HEK293 (cell line): ENCODE results near the gene ZC3H12C.

ENCODE experiments used
- CTCF ChIA-PET: fragments of 350-600 bp; formaldehyde crosslinking; extraction: SDS; loops from one replicate; lab custom pipeline; 2021; ENCODE audit warnings: antibody characterized with exemption; lab: Yijun Ruan, JAX
- POLR2A ChIA-PET: fragments of 300-600 bp; formaldehyde crosslinking; extraction: SDS; loops from one replicate; lab custom pipeline; 2020; ENCODE audit warnings: antibody characterized with exemption, inconsistent platforms; lab: Yijun Ruan, JAX
- H3K27ac ChIP-seq: fragments of 200-500 bp; sonication (Bioruptor generic); 2 replicates; pipeline ENCODE4 v1.5.1; 2014; ENCODE audit warnings: low read depth, low read length, control low read depth, inconsistent platforms; ENCODE audit errors: extremely low read depth
- H3K36me3 ChIP-seq, 2 experiments: fragments of 200-500 bp in 1 of 2; sonication (Bioruptor generic) in 1 of 2; 1 replicate in 1 of 2; 2 replicates in 1 of 2; pipeline ENCODE4 v1.5.1; 2014 to 2017; ENCODE audit warnings: inconsistent platforms in 2 of 2, low read length in 2 of 2; ENCODE audit not compliant: control insufficient read depth in 2 of 2, insufficient read depth in 1 of 2
- H3K4me1 ChIP-seq: fragments of 200-500 bp; sonication (Bioruptor generic); 2 replicates; pipeline ENCODE4 v1.5.1; 2014; ENCODE audit warnings: mild to moderate bottlenecking, low read length, inconsistent platforms; ENCODE audit not compliant: control insufficient read depth, insufficient read depth
- H3K4me3 ChIP-seq: 2 replicates; pipeline ENCODE4 v1.5.1; 2011; ENCODE audit warnings: low read depth, mild to moderate bottlenecking, control low read depth, low read length, moderate library complexity
- H3K9me3 ChIP-seq: fragments of 200-500 bp; sonication (Bioruptor generic); 2 replicates; pipeline ENCODE4 v1.5.1; 2014; ENCODE audit warnings: low read depth, low read length, inconsistent platforms; ENCODE audit not compliant: control insufficient read depth, insufficient read depth
- KLF8 ChIP-seq: fragments of 450-650 bp; formaldehyde crosslinking; IDR thresholded peaks from 2 replicates; pipeline ENCODE4 v1.5.1; 2016; ENCODE audit warnings: missing biosample characterization, missing genetic modification characterization
- ZFP41 ChIP-seq: fragments of 450-650 bp; formaldehyde crosslinking; IDR thresholded peaks from 2 replicates; pipeline ENCODE4 v1.5.1; 2016; ENCODE audit warnings: missing biosample characterization, missing genetic modification characterization, borderline replicate concordance
- ZNF174 ChIP-seq: fragments of 450-650 bp; formaldehyde crosslinking; IDR thresholded peaks from 2 replicates; pipeline ENCODE4 v1.5.0; 2017; ENCODE audit warnings: missing biosample characterization, mild to moderate bottlenecking, missing genetic modification characterization
- ZNF18 ChIP-seq: fragments of 450-650 bp; formaldehyde crosslinking; IDR thresholded peaks from 2 replicates; pipeline ENCODE4 v1.5.1; 2016; ENCODE audit warnings: missing biosample characterization, missing genetic modification characterization
- ZNF211 ChIP-seq: fragments of 450-650 bp; formaldehyde crosslinking; IDR thresholded peaks from 2 replicates; pipeline ENCODE4 v1.5.1; 2016; ENCODE audit warnings: low read depth, missing biosample characterization, missing genetic modification characterization
- ZNF274 ChIP-seq, 2 experiments: fragments of 200-500 bp in 1 of 2; fragments of 450-650 bp in 1 of 2; sonication (Bioruptor generic) in 1 of 2; formaldehyde crosslinking in 1 of 2; IDR thresholded peaks; 2 replicates each; pipeline versions ENCODE4 v1.5.1 to v1.6.1; 2014 to 2016; ENCODE audit warnings: borderline replicate concordance in 1 of 2, inconsistent platforms in 1 of 2, low read length in 1 of 2, missing biosample characterization in 1 of 2, missing genetic modification characterization in 1 of 2
- ZNF311 ChIP-seq: fragments of 450-650 bp; formaldehyde crosslinking; IDR thresholded peaks from 2 replicates; pipeline ENCODE4 v1.5.1; 2017; ENCODE audit warnings: missing biosample characterization, missing genetic modification characterization, borderline replicate concordance
- ZNF488 ChIP-seq: fragments of 450-650 bp; formaldehyde crosslinking; IDR thresholded peaks from 2 replicates; pipeline ENCODE4 v1.5.1; 2016; ENCODE audit warnings: missing biosample characterization, missing genetic modification characterization
- ZNF501 ChIP-seq: fragments of 450-650 bp; formaldehyde crosslinking; IDR thresholded peaks from 2 replicates; pipeline ENCODE4 v1.5.1; 2016; ENCODE audit warnings: missing biosample characterization, missing genetic modification characterization
- ZNF571 ChIP-seq: fragments of 450-650 bp; formaldehyde crosslinking; IDR thresholded peaks from 2 replicates; pipeline ENCODE4 v1.5.0; 2017; ENCODE audit warnings: missing biosample characterization, missing genetic modification characterization
- ZNF654 ChIP-seq: fragments of 450-650 bp; formaldehyde crosslinking; IDR thresholded peaks from 2 replicates; pipeline ENCODE4 v1.5.1; 2016; ENCODE audit warnings: low read depth, missing biosample characterization, missing genetic modification characterization
- ZNF768 ChIP-seq: fragments of 450-650 bp; formaldehyde crosslinking; IDR thresholded peaks from 2 replicates; pipeline ENCODE4 v1.5.1; 2018; ENCODE audit warnings: missing biosample characterization, mild to moderate bottlenecking, missing genetic modification characterization
- ZSCAN5A ChIP-seq: fragments of 450-650 bp; formaldehyde crosslinking; IDR thresholded peaks from 2 replicates; pipeline ENCODE4 v1.5.1; 2016; ENCODE audit warnings: missing biosample characterization, missing genetic modification characterization
- TF ChIP-seq, protein P1 (sequence below): fragments of 450-650 bp; formaldehyde crosslinking; IDR thresholded peaks from 2 replicates; pipeline ENCODE4 v1.5.1; 2016; ENCODE audit warnings: missing biosample characterization, missing genetic modification characterization
- TF ChIP-seq, protein P2 (sequence below): fragments of 450-650 bp; formaldehyde crosslinking; IDR thresholded peaks from 2 replicates; pipeline ENCODE4 v1.5.1; 2016; ENCODE audit warnings: missing biosample characterization, missing genetic modification characterization, borderline replicate concordance
- TF ChIP-seq, protein P3 (sequence below): fragments of 450-650 bp; formaldehyde crosslinking; IDR thresholded peaks from 2 replicates; pipeline ENCODE4 v1.5.1; 2017; ENCODE audit warnings: missing biosample characterization, mild to moderate bottlenecking, missing genetic modification characterization, moderate library complexity

The ZC3H12C gene

DNA sequence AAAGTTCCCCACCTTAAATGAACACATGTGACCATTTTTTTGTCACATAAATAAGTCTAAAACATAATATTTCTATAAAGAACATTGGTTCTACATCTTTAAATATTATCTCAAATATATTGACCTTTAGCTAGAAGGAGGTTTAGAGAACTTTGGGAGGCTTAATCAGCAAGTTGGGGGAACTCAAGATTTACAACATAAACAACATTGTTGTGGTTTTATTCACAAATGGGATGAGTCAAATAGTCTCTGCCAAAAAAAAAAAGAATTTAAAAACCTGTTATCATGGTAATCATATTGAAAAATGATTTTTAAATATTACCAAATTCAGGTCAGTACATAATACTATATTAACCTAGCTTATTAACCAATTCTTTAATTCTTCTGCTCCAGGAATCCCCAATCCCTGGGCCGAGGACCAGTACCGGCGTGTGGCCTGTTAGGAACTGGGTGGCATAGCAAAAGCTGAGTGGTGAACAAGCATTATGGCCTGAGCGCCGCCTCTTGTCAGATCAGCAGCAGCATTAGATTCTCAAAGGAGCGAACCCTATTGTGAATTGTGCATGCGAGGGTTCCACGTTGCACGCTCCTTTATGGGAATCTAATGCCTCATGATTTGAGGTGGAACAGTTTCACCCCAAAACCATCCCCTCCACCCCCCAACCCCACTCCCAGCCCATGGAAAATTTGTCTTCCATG lies 105.0 kb downstream of the ZC3H12C start (continued):
- TF ChIP-seq, protein P1, sequence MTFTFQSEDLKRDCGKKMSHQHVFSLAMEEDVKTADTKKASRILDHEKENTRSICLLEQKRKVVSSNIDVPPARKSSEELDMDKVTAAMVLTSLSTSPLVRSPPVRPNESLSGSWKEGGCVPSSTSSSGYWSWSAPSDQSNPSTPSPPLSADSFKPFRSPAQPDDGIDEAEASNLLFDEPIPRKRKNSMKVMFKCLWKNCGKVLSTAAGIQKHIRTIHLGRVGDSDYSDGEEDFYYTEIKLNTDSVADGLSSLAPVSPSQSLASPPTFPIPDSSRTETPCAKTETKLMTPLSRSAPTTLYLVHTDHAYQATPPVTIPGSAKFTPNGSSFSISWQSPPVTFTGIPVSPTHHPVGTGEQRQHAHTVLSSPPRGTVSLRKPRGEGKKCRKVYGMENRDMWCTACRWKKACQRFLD (tag by site-specific recombination): no peak
- TF ChIP-seq KLF8 (tag by site-specific recombination): no peak
- no peak for TF ChIP-seq ZSCAN5A (tag by site-specific recombination)
- TF ChIP-seq ZNF488: no peak
- no peak for TF ChIP-seq ZFP41 (tag by site-specific recombination)

- CTCF ChIA-PET: interaction anchor here (0.8 to 7.9 kb wide), 8 partner anchors 25 to 260 kb away, joined by 3 to 76 read pairs (median 10); partner anchors contain the start of gene FDX1
Measured at GRCh38 chr11:110199184-110199981, 106.2 kb downstream of the ZC3H12C start.

More at GRCh38 chr11:110199184-110199981, 106.2 kb downstream of the ZC3H12C start:
- H3K27ac ChIP-seq: no peak overlapping the region
- no peak overlapping the region for H3K4me3 ChIP-seq
- TF ChIP-seq ZNF274 (IDR thresholded peaks at IDR 0.05; ENCODE audit: low read length): no peak
- TF ChIP-seq ZNF274 (tag by site-specific recombination; IDR thresholded peaks at IDR 0.05; ENCODE audit: borderline replicate concordance): no peak
- TF ChIP-seq ZNF768 (tag by site-specific recombination): no peak
- no peak for TF ChIP-seq ZNF571 (tag by site-specific recombination)
- no peak for TF ChIP-seq ZNF311 (tag by site-specific recombination)
- no peak for TF ChIP-seq ZNF174 (tag by site-specific recombination)
- TF ChIP-seq, protein P2, sequence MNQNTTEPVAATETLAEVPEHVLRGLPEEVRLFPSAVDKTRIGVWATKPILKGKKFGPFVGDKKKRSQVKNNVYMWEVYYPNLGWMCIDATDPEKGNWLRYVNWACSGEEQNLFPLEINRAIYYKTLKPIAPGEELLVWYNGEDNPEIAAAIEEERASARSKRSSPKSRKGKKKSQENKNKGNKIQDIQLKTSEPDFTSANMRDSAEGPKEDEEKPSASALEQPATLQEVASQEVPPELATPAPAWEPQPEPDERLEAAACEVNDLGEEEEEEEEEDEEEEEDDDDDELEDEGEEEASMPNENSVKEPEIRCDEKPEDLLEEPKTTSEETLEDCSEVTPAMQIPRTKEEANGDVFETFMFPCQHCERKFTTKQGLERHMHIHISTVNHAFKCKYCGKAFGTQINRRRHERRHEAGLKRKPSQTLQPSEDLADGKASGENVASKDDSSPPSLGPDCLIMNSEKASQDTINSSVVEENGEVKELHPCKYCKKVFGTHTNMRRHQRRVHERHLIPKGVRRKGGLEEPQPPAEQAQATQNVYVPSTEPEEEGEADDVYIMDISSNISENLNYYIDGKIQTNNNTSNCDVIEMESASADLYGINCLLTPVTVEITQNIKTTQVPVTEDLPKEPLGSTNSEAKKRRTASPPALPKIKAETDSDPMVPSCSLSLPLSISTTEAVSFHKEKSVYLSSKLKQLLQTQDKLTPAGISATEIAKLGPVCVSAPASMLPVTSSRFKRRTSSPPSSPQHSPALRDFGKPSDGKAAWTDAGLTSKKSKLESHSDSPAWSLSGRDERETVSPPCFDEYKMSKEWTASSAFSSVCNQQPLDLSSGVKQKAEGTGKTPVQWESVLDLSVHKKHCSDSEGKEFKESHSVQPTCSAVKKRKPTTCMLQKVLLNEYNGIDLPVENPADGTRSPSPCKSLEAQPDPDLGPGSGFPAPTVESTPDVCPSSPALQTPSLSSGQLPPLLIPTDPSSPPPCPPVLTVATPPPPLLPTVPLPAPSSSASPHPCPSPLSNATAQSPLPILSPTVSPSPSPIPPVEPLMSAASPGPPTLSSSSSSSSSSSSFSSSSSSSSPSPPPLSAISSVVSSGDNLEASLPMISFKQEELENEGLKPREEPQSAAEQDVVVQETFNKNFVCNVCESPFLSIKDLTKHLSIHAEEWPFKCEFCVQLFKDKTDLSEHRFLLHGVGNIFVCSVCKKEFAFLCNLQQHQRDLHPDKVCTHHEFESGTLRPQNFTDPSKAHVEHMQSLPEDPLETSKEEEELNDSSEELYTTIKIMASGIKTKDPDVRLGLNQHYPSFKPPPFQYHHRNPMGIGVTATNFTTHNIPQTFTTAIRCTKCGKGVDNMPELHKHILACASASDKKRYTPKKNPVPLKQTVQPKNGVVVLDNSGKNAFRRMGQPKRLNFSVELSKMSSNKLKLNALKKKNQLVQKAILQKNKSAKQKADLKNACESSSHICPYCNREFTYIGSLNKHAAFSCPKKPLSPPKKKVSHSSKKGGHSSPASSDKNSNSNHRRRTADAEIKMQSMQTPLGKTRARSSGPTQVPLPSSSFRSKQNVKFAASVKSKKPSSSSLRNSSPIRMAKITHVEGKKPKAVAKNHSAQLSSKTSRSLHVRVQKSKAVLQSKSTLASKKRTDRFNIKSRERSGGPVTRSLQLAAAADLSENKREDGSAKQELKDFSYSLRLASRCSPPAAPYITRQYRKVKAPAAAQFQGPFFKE: no peak
- no peak for TF ChIP-seq ZNF501 (tag by site-specific recombination)
- TF ChIP-seq, protein P1 (tag by site-specific recombination): no peak
- no peak for TF ChIP-seq ZNF654 (tag by site-specific recombination)
- TF ChIP-seq ZNF18 (tag by site-specific recombination): no peak
- TF ChIP-seq, protein P3, sequence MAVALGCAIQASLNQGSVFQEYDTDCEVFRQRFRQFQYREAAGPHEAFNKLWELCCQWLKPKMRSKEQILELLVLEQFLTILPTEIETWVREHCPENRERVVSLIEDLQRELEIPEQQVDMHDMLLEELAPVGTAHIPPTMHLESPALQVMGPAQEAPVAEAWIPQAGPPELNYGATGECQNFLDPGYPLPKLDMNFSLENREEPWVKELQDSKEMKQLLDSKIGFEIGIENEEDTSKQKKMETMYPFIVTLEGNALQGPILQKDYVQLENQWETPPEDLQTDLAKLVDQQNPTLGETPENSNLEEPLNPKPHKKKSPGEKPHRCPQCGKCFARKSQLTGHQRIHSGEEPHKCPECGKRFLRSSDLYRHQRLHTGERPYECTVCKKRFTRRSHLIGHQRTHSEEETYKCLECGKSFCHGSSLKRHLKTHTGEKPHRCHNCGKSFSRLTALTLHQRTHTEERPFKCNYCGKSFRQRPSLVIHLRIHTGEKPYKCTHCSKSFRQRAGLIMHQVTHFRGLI (tag by site-specific recombination): no peak
- TF ChIP-seq ZNF211 (tag by site-specific recombination): no peak
- H3K36me3 ChIP-seq: no peaks in the 10 kb centered on the region
- no peaks in the 10 kb centered on the region for H3K9me3 ChIP-seq
- POLR2A ChIA-PET: interaction anchor here (0.6 to 0.7 kb wide), 2 partner anchors 20 to 90 kb away, joined by 3 to 4 read pairs; no protein-coding TSS in a partner anchor
- no peaks in the 10 kb centered on the region for H3K4me1 ChIP-seq
